Breast epithelium (tissue), 3 donors: ENCODE results near the gene PYCR2.

Experiments used
- POLR2A ChIP-seq: fragments of 450-650 bp; IDR thresholded peaks from one replicate; pipeline ENCODE4 v1.6.1; 2016; ENCODE audit warnings: antibody characterized with exemption, mild to moderate bottlenecking, moderate library complexity
- TF ChIP-seq, protein P1 (sequence below), 3 donors: fragments of 450-650 bp; IDR thresholded peaks; one replicate each; pipeline ENCODE4 v1.5.1; 2016 to 2017; ENCODE audit warnings: antibody characterized with exemption in 3 of 3, mild to moderate bottlenecking in 3 of 3, moderate library complexity in 3 of 3

- TF ChIP-seq, protein P1, sequence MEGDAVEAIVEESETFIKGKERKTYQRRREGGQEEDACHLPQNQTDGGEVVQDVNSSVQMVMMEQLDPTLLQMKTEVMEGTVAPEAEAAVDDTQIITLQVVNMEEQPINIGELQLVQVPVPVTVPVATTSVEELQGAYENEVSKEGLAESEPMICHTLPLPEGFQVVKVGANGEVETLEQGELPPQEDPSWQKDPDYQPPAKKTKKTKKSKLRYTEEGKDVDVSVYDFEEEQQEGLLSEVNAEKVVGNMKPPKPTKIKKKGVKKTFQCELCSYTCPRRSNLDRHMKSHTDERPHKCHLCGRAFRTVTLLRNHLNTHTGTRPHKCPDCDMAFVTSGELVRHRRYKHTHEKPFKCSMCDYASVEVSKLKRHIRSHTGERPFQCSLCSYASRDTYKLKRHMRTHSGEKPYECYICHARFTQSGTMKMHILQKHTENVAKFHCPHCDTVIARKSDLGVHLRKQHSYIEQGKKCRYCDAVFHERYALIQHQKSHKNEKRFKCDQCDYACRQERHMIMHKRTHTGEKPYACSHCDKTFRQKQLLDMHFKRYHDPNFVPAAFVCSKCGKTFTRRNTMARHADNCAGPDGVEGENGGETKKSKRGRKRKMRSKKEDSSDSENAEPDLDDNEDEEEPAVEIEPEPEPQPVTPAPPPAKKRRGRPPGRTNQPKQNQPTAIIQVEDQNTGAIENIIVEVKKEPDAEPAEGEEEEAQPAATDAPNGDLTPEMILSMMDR (IDR thresholded peaks at IDR 0.05), result no peak
- no peak for TF ChIP-seq POLR2A
Measured at GRCh38 chr1:225874431-225874830, 49.6 kb downstream of the PYCR2 start.
